Stimulated activated CD4-positive, alpha-beta T cell treated with anti-CD3 and anti-CD28 coated beads, Interleukin-4, amount 100 ng/mL, for 1 hour (primary cell): Measurements from ENCODE around the gene MTMR3.

Experiments used
- DNase-seq: peaks from one replicate; pipeline ENCODE4 v3.0.0-alpha.2; 2020

MTMR3 gene

DNA sequence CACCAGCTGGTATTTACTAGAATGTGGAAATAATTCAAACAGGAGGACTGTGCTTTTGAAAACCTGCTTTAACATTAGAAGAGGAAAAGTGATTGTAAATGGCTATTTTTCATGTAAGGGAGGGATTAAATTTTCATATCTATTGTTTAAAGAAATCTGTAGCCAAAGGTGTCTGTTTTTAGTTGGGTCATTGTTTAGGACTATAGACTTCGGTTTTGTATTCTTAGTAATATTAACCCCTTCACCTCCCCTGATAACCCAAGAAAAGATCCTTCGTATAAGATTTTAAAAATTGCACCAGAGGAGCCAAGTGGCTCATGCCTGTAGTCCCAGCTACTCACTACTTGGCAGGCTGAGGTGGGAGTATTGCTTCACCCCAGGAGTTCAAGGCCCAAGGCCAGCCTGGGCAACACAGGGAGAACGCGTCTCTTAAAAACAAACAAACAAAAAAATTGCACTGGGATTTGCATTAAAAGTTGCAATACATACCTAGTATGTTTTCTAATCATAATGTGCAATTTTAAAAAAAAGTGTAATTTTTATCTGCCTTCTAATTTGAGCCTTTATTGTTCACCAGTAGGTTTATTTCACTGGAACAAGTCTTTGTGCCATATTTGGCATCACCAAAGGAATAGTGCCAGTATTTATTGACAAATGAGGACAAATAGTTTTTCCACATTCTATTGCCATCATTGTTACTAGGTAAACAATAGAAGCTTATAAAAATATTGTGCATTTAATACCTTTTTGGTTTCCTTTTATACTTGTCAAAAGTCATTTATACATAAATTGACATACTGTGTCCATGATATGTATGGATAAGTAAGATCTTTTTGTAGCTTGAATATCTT is 34.3 kb downstream of the MTMR3 start:
- no peak for DNase-seq

DNA sequence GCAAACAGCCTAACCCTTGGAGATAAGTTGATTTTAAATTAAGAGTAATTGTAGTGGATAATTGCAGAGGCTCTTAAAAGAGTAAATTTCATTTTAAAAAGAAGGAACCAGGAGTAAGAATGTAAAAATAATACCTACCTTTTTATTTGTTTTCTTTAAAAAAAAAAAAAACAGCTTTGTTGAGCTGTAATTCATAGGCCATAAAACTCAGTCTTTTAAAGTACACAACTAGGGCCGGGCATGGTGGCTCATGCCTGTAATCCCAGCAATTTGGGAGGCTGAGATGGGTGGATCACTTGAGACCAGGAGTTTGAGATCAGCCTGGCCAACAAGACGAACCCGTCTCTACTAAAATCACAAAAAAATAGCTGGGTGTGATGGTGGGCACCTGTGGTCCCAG is 42.4 kb downstream of the MTMR3 start:
- no peak for DNase-seq

DNA sequence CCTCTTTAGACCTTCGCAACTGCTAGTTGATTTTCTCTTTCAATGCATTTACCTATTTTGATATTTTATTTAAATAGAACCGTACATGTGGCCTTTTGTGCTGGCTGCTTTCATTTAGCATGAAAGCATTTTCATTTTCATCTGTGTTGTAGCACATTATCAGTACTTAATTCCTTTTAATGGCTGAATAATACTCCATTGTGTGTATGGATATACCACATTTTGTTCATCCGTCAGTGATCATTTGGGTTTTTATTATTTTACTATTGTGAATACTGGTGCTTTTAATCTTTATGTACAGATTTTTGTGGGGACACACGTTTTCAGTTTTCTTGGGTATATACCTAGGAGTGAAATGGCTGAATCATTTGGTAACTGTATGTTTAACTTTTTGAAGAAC is 43.1 kb downstream of the MTMR3 start:
- DNase-seq = no peak

DNA sequence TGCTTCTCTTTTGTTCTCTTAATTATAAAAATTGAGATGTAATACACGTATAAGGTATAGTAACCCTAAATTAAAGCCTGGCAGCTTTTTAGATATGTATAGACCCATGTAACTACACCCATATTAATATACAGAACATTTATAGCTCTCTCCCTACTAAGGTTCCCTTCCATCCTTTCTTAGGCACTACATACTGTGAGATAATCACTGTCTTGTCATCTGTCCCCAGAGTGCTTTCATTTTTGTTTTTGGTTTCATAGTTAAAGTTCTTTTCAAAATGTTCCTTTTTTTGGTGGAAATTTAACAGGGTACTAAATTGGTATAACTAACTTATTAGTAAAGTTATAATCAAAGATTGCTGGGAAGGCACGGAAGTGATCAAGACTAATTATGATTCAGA is 49.2 kb downstream of the MTMR3 start:
- no peak for DNase-seq

DNA sequence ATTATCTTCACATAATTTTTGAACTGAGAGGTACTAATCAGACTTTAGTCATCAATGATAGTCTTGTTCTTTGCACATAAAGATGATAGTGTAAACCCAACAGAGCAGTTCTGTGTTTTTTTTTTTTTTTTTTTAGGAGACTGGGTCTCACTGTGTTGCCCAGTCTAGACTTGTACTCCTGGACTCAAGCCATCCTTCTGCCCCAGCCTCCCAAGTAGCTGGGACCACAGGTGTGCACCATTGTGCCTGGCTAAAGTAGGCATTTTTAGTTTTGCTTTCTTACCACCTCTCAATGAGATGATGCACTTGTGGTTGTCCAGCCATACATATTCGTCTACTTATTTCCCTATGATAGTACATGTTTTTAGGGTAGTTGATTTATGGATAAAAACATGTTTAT is 50.6 kb downstream of the MTMR3 start:
- no peak for DNase-seq

DNA sequence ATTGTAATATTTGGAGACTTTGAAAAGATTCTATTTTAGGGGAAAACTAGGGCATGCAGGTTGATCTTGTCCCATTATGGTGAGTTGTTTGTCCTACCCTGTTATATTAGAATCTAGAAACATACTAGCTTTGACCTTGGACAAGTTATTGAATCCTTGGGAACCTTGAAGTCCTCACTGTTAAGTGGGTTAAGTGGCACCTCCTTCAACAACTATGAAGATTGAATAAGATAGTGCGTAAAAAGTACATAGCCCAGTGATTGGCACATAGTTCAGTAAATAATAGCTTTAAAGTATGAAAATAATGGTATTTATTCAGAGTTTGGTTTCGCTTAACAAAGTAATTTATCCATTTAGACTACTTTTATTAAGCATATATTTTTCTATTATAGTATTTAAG is 51.6 kb downstream of the MTMR3 start:
- no peak for DNase-seq

DNA sequence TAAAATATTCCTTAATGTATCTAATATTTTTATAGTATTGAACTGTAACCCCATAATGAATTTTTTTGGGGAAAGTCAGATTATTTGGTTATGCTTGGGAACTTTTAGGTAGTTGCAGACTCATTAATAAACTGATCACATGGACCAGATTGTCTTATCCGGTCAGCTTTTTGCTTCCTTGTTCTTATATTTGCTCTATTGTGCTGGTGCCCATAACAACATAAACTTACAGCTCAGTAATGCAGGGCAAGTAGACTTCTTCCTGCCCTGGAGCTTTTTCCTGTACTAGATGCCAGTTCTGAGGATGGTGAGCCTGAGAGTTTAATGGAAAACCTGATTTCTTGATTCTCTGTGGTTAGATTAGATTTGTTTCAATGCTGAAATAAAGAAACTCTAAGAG is 53.2 kb downstream of the MTMR3 start:
- DNase-seq = no peak

DNA sequence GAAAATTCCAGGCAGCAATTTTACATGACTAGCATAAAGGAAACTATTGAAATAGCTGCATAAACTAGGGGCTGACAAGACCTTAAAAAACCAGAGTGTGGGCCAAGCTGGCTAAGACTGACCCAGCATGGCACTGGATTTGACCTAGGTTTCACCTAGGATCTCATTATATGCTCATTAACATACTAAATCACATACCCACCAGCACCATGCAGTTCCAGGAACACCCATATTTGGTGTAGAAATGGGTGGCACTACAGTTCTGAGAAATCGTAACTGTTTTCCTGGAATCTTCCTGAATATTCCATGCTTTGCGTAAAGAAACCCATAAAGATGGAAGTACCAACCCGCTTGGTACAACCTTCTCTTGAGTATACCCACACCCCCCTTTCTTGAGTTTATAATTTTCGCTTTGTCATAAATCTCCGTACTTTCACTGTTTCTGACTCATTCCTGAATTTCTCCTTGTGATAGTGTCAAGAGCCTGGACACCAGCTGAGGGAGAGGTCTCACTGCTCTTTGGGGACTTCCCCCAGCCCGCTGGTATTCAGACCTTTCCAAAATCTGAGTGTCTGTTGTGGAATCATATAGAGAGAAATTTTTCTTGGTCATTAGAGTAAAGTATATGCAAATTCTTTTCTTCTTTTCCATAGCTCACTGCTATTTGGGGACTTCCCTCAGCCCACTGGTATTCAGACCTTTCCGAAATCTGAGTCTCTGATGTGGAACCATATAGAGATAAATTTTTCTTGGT is 55.1 kb downstream of the MTMR3 start:
- DNase-seq = no peak

DNA sequence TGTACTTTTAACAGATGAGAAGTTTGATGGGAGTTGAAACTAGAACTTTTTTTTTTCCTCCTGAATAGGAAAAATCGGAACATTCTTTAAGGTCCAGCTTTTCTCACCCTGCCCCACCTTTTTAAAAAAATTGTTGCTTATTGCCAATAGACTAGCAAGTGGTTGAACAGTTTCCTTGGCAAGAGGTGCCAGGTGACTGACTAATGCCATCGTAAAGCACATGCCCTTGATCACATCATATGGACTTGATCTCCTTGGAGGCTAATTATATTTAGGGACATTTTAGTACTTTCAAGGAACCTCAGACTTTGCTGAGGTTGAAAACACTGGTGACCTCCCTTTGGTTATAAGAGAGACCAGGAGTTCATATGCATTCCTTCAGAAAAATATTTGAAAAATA is 57.6 kb downstream of the MTMR3 start:
- DNase-seq = no peak

DNA sequence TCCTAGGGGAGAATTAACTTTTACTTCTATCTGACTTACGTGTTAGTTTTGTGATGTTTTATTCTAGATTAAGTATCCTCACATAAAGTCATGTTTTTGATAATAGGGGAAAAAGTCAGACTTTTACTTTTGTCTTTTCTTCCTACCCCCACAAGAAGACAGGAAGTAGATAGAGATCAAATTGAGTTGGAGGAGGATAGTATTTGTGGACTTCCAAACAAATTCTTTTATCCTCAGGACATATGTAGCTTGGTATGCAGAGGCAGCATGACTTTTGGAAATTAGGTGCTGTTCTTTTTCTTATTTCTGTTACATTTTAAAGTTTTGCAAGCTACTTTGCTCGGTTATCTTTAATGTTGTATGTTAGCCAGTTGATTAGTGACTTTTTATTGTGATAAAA is 61.4 kb downstream of the MTMR3 start:
- no peak for DNase-seq

DNA sequence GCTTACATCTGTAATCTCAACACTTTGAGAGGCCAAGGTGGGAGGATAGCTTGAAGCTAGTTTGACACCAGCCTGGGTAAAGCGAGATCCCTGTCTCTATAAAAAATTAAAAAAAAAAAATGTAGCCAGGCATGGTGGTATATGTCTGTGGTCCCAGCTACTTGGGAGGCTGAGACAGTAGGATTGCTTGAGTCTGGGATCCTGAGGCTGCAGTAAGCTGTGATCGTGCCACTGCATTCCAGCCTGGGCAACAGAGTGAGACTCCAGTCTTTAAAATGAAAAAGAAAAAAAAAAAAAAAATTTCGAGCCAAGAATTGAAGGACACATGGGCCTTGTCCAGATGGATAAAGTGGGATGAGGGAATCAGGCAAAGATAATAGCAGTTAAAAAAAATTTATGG is 62.5 kb downstream of the MTMR3 start:
- DNase-seq = no peak

DNA sequence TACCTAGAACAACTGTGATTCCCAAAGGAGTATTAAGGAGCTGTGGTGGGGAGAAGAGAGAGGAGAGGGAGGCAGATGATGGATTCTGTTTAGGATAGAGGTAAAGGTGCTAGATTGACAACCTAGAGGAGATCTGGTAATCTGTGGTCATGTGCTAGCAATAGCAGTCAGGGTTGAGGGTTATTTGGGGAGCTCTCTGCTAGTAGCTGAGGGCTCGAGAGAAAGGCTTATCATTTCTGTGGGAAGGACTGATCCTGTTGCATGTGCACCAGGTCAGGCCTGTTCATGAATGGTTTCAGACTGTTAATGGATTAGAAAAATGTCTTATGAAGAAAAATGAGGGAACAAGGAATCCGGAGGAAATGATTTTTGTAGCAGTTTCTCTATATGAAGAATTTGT is 63.2 kb downstream of the MTMR3 start:
- DNase-seq = no peak

DNA sequence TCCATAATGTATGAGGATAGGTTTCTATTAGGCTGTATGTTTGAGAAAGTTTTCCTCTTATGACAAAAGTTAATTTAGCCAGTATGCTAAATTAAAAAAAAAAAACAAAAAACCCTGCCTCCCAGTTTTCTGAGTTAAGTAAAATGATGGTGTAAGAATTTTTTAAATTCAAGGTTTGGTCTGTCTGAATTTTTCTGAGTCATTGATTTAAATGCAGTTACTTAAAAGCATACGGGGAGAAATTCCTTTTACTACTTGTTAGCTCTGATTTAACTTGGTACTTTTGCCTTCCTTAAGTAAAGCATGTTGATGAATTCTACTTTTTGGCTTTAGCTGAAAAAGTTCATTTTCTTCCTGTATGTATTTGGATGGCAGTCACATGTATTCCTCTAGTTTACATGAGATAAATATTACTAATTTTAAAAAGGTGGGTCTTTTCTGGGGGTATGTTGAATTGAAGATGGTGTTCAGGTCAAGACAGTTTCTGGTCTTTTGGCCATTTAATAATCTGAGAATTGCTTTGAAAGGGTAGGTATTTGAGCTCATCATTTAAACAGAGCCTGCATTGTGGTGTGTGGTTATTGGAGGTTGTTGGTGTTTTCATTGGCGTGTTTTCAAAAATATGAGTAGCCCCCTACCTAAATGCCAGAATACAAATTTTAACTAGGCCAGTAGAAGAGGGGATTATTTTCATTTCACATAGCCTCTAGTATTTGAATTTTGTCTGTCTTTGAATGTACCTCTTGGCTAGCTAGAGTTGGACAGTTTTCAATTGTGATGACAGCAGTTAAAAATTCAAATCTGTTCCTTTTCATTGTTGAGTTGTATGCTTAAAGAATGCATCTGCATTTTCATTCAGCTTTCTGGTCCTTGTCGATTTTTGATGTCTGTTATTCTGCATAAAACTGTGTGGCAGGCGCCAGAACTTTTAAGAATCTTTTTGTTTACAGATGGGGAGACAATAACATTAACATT is 64.7 kb downstream of the MTMR3 start:
- no peak for DNase-seq

DNA sequence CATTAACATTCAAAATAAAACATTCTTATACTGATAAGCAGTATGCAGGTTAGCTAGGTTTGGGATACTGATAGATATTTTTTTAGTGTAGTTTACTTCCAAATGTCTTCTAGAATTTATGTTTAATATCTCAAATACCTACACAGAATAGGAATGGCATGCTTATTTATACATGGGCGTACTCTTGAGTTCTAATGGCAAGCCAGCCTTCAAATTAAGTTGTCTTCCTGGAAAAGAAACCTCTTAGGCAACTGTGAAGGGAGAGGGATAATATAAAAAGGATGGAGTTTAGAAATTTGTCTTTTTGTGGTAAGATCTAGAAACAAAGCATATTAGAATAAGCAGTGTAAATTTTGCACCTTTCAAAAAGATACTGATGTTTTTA is 65.4 kb downstream of the MTMR3 start:
- no peak for DNase-seq

DNA sequence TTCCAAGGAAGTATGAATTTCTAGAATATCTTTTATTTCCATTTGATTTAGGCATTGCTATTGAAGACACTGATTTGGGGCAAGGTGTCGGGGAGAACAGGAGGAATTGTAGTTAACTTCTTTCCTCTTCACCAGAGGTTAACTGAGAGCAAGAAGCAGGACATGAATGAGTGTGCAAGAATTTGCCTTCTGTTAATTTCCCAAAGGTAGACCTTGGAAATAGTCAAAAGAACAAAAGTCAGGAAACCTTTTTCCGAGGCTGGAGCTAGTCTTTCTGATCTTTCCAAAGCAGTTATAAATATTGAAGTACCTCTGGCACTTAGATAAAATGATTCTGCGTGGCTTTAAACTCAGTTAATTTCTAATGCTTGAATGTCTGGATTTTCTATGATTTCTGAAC is 66.9 kb downstream of the MTMR3 start:
- DNase-seq = no peak

DNA sequence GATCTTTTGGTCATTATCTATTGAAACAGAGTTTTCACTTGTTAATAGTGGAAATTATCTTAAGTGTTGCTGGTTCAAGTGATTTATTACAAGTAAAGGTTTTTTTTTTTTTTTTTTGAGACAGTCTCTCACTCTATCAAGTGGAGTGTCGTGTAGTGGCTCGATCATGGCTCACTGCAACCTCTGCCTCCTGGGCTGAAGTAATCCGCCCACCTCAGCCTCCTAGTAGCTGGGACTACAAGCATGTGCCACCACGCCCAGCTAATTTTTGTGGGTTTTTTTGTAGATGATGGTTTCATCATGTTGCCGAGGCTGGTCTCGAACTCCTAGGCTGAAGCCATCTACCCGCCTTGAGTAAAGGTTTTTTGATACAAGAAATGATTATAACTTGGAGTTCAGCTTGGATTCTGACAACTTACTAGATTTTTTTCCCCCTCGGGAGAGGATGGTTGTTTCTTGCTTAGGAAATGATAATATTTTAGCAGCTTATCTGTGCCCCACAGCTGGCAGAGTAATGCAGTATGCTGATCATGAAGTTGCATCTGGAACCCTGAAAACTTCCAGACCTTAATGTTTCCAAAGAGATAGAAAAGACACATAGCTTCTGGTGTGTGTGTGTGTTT is 68.9 kb downstream of the MTMR3 start:
- DNase-seq = no peak

DNA sequence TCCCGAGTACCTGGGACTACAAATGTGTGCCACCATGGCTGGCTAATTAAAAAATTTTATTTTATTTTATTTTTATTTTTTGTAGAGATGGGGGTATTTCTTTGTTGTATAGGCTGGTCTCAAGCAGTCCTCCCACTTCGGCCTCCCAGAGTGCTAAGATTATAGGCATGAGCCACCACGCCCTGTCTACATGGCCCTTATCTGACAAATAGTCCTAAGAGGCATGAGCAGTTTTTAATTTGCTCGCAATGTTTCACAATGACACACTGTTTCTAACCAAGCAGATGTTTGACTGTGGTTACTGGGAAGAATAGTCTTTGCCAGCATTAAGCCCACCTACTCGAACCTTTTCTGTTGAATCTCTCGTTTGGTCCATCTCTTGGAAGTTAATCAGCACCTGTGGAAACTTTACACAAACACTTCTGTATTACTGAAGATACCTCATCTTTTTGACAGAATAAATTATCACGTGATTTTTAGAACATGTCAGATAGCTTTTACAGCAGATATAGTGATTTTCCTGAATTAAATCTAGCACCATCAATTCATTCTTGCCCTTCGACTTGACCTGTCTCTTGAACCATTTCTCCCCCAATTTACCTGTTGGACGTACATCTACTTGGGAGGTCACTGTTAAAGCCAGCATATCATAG is 71.4 kb downstream of the MTMR3 start:
- no peak for DNase-seq

DNA sequence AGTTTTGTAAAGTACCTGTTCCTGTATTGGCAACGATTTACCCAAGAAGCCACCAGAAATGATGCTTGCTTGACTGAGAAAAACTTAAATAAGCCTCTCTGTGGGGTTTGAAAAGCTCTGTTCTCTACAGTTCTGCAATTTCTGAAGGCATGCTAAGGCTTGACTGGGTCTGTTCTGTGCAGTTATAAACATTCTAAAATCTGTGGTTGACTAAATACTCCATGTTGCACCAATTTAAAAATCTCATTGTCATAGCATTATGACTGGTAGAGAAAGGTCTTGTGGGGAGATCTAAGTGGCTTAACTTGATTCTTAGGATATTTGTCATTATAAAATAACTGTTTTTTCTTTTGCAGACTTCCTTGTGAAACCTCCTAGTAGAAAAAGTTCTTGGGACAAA is 73.7 kb downstream of the MTMR3 start:
- DNase-seq = no peak

DNA sequence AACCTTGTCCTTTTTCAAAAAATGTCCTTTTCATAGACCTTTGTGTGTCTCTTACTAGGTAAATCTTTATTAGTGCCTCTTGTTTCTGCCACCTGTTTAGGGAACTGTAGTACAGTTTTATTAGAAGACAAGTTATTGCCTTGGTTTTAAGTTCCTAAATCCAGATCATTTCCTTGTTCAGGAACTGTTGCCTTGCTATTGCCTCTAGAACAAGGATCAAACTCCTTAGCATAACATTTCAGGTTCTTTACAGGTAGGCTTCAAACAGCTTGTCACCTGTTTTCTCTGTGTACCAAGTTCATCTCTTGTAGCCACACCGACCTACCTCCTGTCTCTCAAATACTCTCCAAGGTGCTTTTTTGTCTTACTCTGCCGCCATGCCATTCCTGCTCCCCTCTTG is 75.2 kb downstream of the MTMR3 start:
- no peak for DNase-seq

DNA sequence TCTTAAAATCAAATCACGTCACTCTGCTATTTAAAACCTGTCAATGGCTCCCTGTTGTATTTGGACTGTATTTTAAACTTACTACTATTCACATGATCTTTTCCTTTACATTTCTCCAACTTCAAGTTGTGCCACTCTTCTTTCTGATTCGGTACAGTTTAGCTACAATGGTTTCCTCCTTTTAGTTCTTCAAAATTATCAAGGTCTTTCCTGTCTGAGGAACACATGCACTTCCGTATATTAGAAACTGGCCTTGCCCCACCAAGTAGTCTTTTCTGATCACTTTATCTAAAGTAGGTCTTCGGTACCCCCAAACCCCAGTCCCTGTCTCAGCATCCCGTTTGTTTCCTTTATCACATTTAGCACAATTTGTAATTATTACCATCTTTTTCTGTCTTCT is 81.8 kb downstream of the MTMR3 start:
- DNase-seq = no peak

DNA sequence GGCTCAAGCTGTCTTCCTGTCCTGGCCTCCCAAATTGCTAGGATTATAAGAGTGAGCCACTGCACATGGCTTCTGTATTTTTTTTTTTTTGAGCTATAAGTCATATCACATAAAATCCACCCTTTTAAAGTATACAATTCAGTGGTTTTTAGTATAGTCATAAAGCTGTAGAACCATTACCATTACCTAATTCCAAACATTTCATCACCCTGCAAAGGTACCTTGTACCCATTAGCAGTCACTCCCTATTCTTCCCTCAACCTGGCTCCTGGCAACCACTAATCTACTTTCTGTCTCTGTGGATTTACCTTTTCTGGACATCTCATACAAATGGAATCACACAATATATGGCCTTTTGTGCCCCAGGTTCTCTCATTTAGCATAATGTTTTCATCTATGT is 84.5 kb downstream of the MTMR3 start:
- no peak for DNase-seq

DNA sequence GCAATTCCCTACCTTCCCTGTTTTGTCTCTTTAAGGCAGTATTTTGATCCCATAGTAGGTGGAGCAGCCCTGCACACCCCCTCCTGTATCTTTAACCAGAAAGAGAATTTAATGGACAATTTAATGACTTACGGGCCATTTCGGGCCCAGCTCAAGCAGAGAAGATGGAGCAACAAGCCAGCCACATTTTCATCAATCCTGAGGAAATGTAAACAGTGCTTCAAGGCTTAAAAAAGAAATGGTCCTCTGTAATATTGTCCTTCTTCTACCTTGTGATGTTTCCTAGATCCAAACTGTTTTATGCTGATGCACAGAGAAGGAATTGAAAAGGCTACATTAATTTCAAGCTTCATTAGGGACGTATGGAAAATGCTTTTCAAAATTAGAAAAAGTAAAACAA is 88.6 kb downstream of the MTMR3 start:
- no peak for DNase-seq
